Stimulated activated CD4-positive, alpha-beta T cell treated with anti-CD3 and anti-CD28 coated beads, Interleukin-1b, Interleukin-23, amount 100 ng/mL, for 24 hours (primary cell): ENCODE results near the gene AGAP2.
A peak's percentile ranks its signal among the peaks of the same experiment; 100 is the strongest.

Experiments used
- DNase-seq, 4 experiments: peaks; one replicate each; pipeline ENCODE4 v3.0.0-alpha.2; 2020; ENCODE audit warnings: low read depth in 4 of 4, low spot score in 1 of 4

The AGAP2 gene

GRCh38 chr12:57754411-57755193 lies 16.1 kb upstream of the AGAP2 start, which contains the start of gene MARCHF9:
MARCHF9 (plus strand) TSS chr12:57755103; CDS start chr12:57755529, 426 bp downstream.
- DNase-seq = peak; percentile 55 to 88 (median 66)

DNA sequence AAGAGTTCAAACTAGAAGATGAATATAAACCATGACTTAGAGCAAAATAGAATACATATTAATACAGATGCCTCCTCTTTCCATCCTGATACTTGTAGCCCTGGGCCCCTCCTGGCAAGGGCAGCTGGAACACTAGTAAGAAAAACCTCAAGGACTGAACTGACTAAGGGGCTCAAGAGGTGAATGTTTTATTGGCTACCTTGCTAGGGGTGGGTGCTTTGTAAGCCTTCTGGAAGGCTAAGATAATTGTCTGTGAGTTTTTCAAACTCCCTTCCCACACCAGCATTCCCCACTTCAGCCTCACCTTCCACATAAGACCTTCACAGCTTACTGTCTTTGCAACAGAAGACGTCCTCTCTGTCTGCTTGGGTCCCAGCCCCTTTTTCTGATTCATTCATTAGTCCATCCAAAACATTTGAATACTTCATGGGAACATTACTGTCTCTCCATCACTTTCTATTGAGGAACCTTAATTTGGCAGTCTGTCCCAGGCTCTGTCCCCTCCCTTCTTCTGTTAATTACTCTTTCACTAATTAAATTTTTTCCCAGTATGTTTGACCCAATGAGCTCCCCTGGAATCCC lies 15.3 kb upstream of the AGAP2 start:
- no peak for DNase-seq

DNA sequence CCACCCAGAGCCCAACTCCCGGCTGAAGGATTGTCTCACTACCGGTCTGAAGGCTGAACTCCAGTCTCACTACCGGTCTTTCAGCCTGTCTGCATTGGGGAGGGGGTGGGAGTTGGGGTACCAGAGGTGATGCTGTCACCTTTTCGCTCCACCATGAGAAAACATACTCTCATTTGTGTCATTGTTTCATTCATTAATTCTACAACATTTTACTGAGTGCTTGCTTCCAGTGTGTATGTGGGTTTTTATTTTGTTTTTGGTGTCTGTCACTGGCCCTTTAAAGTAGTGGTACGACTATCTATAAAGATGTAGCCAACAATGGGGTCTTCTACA lies 14.1 kb upstream of the AGAP2 start:
- DNase-seq = no peak

DNA sequence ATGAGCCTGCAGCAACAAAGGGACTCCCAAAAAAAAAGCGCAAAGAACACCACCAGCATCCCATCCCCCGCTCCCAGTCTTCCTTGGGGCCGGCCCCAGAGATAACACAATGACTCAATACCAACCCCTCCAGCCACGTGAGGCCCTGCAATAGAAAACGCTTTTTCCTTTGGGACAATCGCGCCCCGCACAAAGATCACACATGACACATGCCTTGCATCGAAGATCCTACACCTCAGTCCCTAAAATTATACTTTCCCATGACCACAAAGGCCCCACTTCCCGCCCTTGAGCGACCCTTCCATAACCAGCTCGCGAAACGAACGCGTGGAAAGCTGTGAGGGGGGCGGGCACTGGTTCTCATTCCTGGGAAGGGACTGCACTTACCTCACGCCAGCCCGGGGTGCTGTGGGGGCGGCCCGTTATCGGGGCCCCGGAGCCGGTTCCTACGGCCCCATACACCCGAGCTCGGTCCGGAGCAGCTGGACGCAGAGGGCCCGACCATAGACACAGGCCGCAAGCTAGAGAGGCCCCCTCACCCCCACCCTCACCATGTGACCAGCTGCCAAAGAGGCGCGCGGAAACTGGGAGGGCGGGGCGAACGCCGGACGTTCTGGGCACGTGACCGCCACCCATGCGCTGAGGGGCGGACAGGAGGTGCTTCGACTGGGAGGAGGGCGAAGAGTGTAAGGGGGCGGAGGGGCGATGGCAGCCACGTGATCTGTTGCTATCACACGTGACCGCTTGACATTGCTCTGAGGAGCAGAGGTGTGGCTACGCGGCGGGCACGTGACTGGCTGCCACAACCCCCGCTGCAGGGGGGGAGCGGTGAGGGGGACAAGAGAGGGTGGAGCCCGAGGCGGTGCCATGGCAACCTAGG lies 13.5 kb upstream of the AGAP2 start, which contains the start of gene CDK4:
Gene CDK4 (minus strand): TSS at position 523 of the 880 bp plus-strand sequence. CDS start 593 bp downstream, outside the sequence.
- DNase-seq = peak; percentile 93 to 97 (median 95)

DNA sequence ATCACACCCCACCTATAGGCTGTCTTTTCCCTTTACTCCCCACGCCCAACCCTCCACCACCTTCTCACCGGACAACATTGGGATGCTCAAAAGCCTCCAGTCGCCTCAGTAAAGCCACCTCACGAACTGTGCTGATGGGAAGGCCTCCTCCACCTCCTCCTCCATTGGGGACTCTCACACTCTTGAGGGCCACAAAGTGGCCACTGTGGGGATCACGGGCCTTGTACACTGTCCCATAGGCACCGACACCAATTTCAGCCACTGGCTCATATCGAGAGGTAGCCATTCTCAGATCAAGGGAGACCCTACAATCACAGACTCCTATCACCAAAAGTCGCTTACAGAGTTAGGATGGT lies 12.9 kb upstream of the AGAP2 start:
- no peak for DNase-seq

DNA sequence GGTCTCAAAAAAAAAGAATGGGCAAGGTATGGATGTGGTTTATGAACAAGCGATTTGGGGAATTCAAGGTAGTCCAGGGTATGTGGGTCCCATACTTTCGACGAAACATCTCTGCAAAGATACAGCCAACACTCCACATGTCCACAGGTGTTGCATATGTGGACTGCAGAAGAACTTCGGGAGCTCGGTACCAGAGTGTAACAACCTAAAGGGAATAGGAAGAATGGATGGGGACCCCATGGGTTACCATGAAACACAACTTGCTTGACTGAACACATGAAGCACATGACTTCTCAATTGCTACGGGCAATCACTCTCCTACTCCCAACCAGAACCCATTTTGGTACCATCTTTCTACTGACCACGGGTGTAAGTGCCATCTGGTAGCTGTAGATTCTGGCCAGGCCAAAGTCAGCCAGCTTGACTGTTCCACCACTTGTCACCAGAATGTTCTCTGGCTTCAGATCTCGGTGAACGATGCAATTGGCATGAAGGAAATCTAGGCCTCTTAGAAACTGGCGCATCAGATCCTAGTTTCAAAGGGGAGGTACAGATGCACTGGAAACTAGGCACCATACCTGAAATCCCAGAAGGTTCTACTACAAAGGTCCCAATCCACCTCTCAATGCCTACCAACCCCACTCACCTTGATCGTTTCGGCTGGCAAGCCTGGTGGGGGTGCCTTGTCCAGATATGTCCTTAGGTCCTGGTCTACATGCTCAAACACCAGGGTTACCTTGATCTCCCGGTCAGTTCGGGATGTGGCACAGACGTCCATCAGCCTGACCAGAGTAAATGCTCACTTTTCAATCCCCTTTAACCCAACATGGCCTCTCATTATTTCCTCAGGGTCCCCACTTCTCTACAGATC lies 12.3 kb upstream of the AGAP2 start:
- DNase-seq = no peak

- DNase-seq = no peak
These were observed 10.5 kb upstream of the AGAP2 start for GRCh38 chr12:57749061-57749460.

- no peak for DNase-seq
These were observed 7.5 kb upstream of the AGAP2 start for GRCh38 chr12:57746025-57746424.

DNA sequence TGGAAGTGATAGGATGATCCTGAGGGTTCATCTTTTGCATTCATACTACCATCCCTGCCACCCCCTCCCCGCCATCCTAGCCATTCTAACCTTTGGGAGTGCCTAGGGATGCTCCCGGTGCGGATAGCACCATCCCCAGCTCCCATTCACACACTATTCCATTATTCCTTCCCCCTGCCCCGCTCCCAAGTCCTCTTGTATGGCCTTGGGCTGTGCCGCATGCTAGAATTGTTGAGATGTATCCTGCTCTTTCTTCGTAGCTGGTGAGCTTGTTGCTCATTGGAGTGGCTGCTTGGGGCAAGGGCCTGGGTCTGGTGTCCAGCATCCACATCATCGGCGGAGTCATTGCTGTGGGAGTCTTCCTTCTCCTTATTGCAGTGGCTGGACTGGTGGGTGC lies 6.9 kb upstream of the AGAP2 start:
- no peak for DNase-seq

DNA sequence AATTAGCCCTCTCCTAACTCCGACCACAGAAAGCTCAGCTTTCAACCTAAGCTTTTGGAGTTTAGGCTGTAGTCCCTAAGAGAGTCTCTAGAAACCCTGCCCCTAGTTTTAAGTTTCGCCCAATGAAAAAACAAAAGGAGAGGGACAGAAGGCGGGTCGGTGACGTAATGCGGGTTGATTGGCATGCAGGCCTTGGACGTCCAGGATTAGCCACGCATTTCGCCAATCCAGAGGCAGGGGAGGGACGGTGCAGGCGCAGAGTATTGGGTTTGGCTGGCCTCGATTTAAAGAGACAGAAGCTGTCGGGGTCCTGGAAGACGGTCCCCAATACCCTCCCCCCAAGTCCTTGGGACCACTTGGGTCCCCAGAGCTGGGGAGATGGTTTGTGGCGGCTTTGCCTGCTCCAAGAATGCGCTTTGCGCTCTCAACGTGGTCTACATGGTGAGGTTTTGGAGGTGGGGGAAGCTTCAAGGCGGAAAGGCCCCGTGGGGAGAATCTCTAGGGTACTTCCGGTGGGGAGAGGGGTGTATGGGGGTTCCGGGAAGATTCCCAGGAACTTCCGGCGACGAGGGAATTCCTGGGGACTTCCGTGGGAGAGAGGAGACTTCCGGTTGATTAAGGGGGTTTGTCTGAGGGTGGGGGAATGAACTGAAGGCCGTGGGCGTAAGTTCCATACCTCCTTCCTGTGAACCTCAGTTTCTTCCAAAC lies 6.4 kb upstream of the AGAP2 start, which contains the start of gene TSPAN31:
Gene TSPAN31 (plus strand): TSS at position 263 of the 708 bp plus-strand sequence. CDS start 116 bp downstream, at position 379.
- peak; percentile 85 to 94 (median 89) for DNase-seq

- peak; percentile 43 to 67 (median 66) for DNase-seq
These were observed 5.7 kb upstream of the AGAP2 start for GRCh38 chr12:57744194-57744776.

GRCh38 chr12:57743769-57744168 lies 5.2 kb upstream of the AGAP2 start:
- no peak for DNase-seq

DNA sequence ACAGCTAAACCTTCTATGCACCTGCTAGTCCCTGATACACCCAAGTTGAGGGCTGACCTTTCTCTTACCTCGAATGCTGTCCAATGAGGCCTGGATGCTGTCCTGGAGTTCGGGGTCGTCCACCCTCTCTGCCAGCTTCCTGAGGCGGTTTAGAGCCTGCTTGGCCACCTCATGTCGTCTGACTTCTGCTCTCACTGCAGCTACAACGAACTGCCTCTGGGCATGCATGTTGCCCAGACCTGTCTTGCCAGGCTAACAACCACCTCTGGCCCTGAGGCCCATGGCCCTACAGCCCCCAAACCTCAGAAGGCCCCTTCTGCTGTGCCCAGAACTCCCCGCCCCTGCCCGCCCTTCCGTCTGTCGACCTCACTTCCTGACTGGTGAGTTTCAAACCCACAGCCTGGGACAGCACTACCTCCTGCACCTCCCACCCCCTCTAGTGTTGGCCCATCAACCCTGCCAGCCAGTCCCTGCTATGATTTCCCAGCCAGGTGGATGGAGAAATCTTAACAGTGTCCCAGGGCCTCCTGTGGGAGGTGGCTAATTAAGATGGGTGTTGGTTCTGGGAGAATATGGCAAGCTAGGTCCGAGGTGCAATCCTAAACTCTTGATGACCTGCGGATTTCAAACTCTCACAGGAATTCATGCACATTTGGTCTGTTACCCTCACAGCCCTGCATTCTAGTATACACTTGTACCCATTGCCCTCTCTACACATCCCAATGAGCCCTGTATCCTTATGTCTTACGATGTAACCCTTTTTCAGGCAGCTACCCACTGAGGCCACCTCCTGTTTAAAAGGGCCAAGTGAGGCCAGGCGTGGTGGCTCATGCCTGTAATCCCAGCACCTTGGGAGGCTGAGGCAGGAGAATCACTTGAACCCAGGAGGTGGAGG lies 3.5 kb upstream of the AGAP2 start:
- peak; percentile 49 to 78 (median 58) for DNase-seq

DNA sequence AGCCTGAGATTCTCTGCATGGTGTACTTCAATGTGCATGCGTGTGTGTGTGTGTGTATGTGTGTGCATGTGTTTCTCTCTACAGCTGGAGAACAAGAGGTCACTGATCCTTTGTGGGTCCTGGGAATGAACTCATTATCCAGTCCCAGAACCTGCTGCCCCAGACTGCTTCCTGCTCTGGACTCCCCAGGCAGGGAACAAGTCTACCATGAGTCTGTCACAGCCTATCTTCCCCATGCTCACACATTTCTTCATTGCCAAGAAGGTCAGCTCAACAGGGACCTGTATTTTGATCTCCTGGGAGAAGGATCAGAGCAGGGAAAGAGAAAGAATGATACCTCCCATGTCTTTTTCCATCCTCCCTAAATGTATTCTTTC lies 2.9 kb upstream of the AGAP2 start:
- no peak for DNase-seq

DNA sequence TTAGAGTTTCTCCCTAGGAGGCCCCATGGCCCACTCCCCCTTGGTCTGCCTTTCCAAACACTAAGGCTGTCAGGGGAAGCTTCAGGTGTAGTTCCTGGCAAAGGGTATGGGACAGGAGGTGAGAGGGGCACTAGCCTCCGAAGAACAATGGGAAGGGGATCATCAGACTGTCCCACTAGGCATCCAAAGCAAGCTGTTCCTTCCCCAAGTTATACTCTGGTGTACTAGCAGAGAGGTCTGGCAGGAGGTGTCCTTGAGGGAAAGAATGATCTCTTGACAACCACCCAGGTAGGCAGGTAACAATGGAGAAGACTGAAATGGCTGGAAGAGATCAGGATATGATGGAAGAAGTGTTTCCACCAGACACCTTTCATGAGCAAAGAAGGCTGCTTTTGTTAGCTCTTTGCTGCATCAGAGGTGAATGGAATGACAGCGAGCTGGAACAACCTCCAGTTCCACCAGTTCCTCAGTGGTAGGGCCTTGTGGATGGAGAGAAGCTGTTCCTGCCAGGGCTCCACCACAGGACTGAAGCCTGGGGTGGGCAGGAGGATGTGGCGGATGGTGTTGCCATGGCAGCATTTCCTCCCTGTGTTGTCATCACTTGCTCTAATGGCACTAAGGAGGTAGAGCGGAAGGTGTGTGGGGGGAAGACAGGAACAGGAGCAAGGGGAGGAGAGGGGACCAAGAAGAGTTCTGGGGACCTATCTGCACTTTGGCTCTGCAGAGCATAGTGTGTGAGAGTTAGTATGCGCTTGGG lies 2.3 kb upstream of the AGAP2 start:
- DNase-seq = peak; percentile 31 to 63 (median 40)

DNA sequence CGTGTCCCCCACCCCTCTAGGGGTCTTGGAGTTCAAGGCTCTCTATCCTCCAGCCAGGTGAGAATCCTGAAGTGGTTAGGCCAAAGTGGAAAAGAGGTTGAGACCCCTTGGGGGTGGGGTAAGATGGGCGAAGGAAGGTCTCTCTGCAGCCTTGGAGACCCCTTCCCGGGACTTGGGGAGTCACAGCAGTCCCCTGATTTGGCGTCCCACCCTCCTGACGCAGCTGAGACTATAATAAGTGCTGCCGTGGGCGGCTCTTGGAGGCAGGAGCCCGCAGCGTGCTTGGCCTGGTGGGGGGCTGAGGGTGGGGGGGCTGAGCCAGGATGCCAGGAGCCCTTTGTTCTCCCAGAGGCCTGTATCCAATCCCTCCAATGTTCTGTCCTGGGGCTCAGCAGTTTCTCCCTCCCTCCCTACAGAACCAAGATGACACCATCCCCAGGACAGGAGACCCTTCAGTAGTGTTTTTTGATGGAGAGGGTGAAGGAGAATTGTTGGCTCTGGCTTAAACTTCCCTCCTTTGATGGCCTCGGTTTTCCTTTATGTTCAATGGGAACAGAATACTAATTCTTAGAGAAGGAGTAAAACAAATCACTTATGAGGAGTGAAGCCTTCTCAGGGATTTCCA lies 1.5 kb upstream of the AGAP2 start:
- no peak for DNase-seq

DNA sequence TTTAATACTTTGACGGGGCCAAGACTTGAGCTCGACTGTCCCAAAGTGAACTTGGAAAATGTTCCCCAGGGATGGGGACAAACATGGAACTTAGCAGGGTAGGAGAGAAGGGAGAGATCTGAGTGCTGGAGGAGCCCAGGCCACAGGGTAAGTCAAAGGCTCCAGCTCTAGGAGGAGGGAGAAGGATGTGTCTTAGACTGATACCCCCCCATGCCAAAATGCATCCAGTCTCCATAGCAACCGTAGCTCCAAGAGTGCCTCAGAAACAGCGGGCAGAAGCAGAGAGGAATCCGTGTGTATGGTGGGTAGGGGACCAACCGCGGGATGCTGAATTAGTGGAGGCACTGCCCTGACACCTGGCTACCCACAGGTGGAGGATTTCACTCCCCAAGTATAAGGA lies 845 bp upstream of the AGAP2 start:
- no peak for DNase-seq
